A549 treated with AZD9567 at 1 μM for 4 hours (cell line): Measurements from ENCODE around the gene NT5DC4. TPM values are rescaled to one million over a fixed set of nuclear protein-coding genes. Genes with fewer than 3 reads are reported as not detected.

ENCODE experiments used
- total RNA-seq: library from RNA; stranded (reverse); fragments of 200-300 nt; extraction: Qiagen RNA extraction; gene quantifications from 5 replicates; pipeline ENCODE4 v1.2.3, GENCODE V29; 2022; ENCODE audit not compliant: insufficient read depth

NT5DC4 gene
- not detected in 5 replicates for total RNA-seq

GRCh38 chr2:112720785-112721184, at the start of gene NT5DC4:
Gene NT5DC4, plus strand, starts transcription at chr2:112721020. Its CDS starts 60 bp downstream, at chr2:112721080.

GRCh38 chr2:112764071-112765044, 43.5 kb downstream of the NT5DC4 start, which contains the start of gene CKAP2L:
Gene CKAP2L, minus strand, starts transcription at chr2:112764609. Its CDS starts 11 bp downstream, at chr2:112764598.

GRCh38 chr2:112784199-112785189, 63.7 kb downstream of the NT5DC4 start, which contains the start of gene IL1A:
Gene IL1A, minus strand, starts transcription at chr2:112784493. Its CDS starts 723 bp downstream, at chr2:112783770.

Other genes with a start within 250 kb of the NT5DC4 start
- 37.3 to 50.2 TPM (median 39.3 TPM) in 5 replicates for gene TTL, start 238.9 kb upstream of the NT5DC4 start, total RNA-seq
- gene POLR1B, start 178.6 kb upstream of the NT5DC4 start, total RNA-seq = 22.9 to 41.1 TPM (median 24.5 TPM) in 5 replicates
- 57.9 to 71.8 TPM (median 62.7 TPM) in 5 replicates for gene CHCHD5, start 136.4 kb upstream of the NT5DC4 start, total RNA-seq
- 131 to 176 TPM (median 137 TPM) in 5 replicates for gene SLC20A1, start 75.1 kb upstream of the NT5DC4 start, total RNA-seq
- gene CKAP2L, start 43.6 kb downstream of the NT5DC4 start, total RNA-seq = 12.2 to 19.3 TPM (median 14.5 TPM) in 5 replicates
- gene IL1A, start 63.5 kb downstream of the NT5DC4 start, total RNA-seq = 0.08 to 0.17 TPM (median 0.14 TPM) in 4 of 5 replicates, not detected in the other
- gene IL1B, start 115.8 kb downstream of the NT5DC4 start, total RNA-seq = 0.08 to 0.27 TPM (median 0.13 TPM) in 4 of 5 replicates, not detected in the other
- not detected in 5 replicates for gene IL37, start 190.1 kb downstream of the NT5DC4 start, total RNA-seq